CD8-positive, alpha-beta memory T cell (primary cell): ENCODE results near the gene WDR37. TPM values are rescaled to one million over a fixed set of nuclear protein-coding genes. Genes with fewer than 3 reads are reported as not detected.

ENCODE experiments used
- CTCF ChIA-PET: fragments of 350-600 bp; sonication (Branson Sonifier 250); formaldehyde crosslinking; loops from one replicate; lab custom pipeline; 2021; ENCODE audit warnings: antibody characterized with exemption; lab: Charles Lee
- POLR2A ChIA-PET: fragments of 350-600 bp; sonication (Branson Sonifier 250); formaldehyde crosslinking; loops from one replicate; lab custom pipeline; 2021; ENCODE audit warnings: antibody characterized with exemption; lab: Charles Lee
- DNase-seq, 5 donors: peaks; one replicate each; pipeline versions ENCODE4 v3.0.0 to v3.0.0-alpha.2; 2020 to 2022; ENCODE audit warnings: mixed read lengths in 1 of 5
- H3K27ac ChIP-seq: one replicate; pipeline ENCODE4 v1.7.0; 2013; ENCODE audit warnings: low read depth, mild to moderate bottlenecking, low read length, moderate library complexity
- H3K27me3 ChIP-seq: 2 replicates; pipeline ENCODE4 v1.7.0; 2013; ENCODE audit warnings: low read length, mild to moderate bottlenecking; ENCODE audit not compliant: insufficient read depth, poor library complexity, severe bottlenecking
- H3K36me3 ChIP-seq: 2 replicates; pipeline ENCODE4 v1.7.0; 2013; ENCODE audit warnings: mild to moderate bottlenecking, low read length, moderate library complexity; ENCODE audit not compliant: insufficient read depth
- H3K4me1 ChIP-seq: 2 replicates; pipeline ENCODE4 v1.7.0; 2013; ENCODE audit warnings: mild to moderate bottlenecking, low read length, moderate library complexity; ENCODE audit not compliant: insufficient read depth
- H3K4me3 ChIP-seq: 2 replicates; pipeline ENCODE4 v1.7.0; 2013; ENCODE audit warnings: mild to moderate bottlenecking, low read length
- H3K9me3 ChIP-seq: 2 replicates; pipeline ENCODE4 v1.7.0; 2013; ENCODE audit warnings: mild to moderate bottlenecking, low read length
- H3K27ac Mint-ChIP-seq, 8 donors: one replicate each; pipeline ENCODE4 v1.8.0; 2020 to 2021; ENCODE audit warnings: mixed read lengths in 8 of 8, mild to moderate bottlenecking in 6 of 8, inconsistent platforms in 3 of 8, moderate library complexity in 3 of 8
- H3K27me3 Mint-ChIP-seq, 2 donors: one replicate each; pipeline ENCODE4 v1.8.0; 2020 to 2021; ENCODE audit warnings: mixed read lengths in 2 of 2, mild to moderate bottlenecking in 1 of 2, moderate library complexity in 1 of 2
- H3K36me3 Mint-ChIP-seq, 3 donors: one replicate each; pipeline ENCODE4 v1.8.0; 2020 to 2021; ENCODE audit warnings: mixed read lengths in 3 of 3, inconsistent platforms in 1 of 3, mild to moderate bottlenecking in 1 of 3
- H3K4me1 Mint-ChIP-seq, 3 donors: one replicate each; pipeline ENCODE4 v1.8.0; 2020 to 2021; ENCODE audit warnings: mixed read lengths in 3 of 3, inconsistent platforms in 1 of 3, mild to moderate bottlenecking in 1 of 3
- H3K4me3 Mint-ChIP-seq, 7 donors: one replicate each; pipeline ENCODE4 v1.8.0; 2020 to 2021; ENCODE audit warnings: mixed read lengths in 7 of 7, mild to moderate bottlenecking in 6 of 7, moderate library complexity in 4 of 7, inconsistent platforms in 2 of 7
- H3K9me3 Mint-ChIP-seq, 5 donors: one replicate each; pipeline ENCODE4 v1.8.0; 2020 to 2022; ENCODE audit warnings: mixed read lengths in 5 of 5, mild to moderate bottlenecking in 3 of 5, moderate library complexity in 2 of 5, inconsistent platforms in 1 of 5
- polyA plus RNA-seq: library from polyadenylated mRNA; unstranded; fragments of 300-500 nt; fragmentation: Illumina TruSeq; gene quantifications from one replicate; pipeline ENCODE4 v1.2.3, GENCODE V29; 2021
- total RNA-seq, 2 experiments: library from RNA; stranded (reverse); gene quantifications; one replicate each; pipeline ENCODE4 v1.2.3, GENCODE V29; 2021

The WDR37 gene
- total and polyA plus RNA-seq, 3 experiments from 2014 or later = 14.5 to 21.7 (median 15.8) TPM

- Histone ChIP-seq H3K27me3 (no peaks in the 10 kb centered on the region), H3K9me3 (no peaks in the 10 kb centered on the region), H3K4me1 (no peaks in the 10 kb centered on the region), H3K4me3 (no peak overlapping the region), H3K36me3 (no peaks in the 10 kb centered on the region), H3K27ac (no peak overlapping the region)
- Mint-ChIP-seq H3K36me3 (no peaks in the 10 kb centered on the region), H3K4me1 (no peaks in the 10 kb centered on the region), H3K9me3 (no peaks in the 10 kb centered on the region), H3K27me3 (peaks cover 13 to 14% of the 10 kb centered on the region in 2 donors), H3K27ac (no peak overlapping the region), H3K4me3 (no peak overlapping the region)
- ChIA-PET POLR2A (no interaction called here), CTCF (no interaction called here)
- no peak for DNase-seq
Measured at GRCh38 chr10:1169981-1170866, 114.0 kb downstream of the WDR37 start.

- H3K27me3 Mint-ChIP-seq = peaks cover 11 to 13% of the 10 kb centered on the region in 2 donors
Measured at GRCh38 chr10:1170867-1171180, 114.6 kb downstream of the WDR37 start.

GRCh38 chr10:1171182-1171581, 115.0 kb downstream of the WDR37 start:
- POLR2A ChIA-PET = no interaction called here
- Histone ChIP-seq H3K27ac (no peak overlapping the region), H3K4me1 (no peaks in the 10 kb centered on the region)

More at GRCh38 chr10:1170867-1171180, 114.6 kb downstream of the WDR37 start:
- Mint-ChIP-seq H3K36me3 (no peaks in the 10 kb centered on the region), H3K4me1 (no peaks in the 10 kb centered on the region), H3K27ac (no peak overlapping the region), H3K4me3 (no peak overlapping the region), H3K9me3 (no peaks in the 10 kb centered on the region)
- Histone ChIP-seq H3K27me3 (no peaks in the 10 kb centered on the region), H3K4me3 (no peak overlapping the region), H3K36me3 (no peaks in the 10 kb centered on the region), H3K4me1 (no peaks in the 10 kb centered on the region), H3K9me3 (no peaks in the 10 kb centered on the region), H3K27ac (no peak overlapping the region)
- ChIA-PET CTCF (no interaction called here), POLR2A (no interaction called here)
- no peak for DNase-seq

GRCh38 chr10:1171586-1171985, 115.4 kb downstream of the WDR37 start:
- Mint-ChIP-seq H3K27ac (no peak overlapping the region), H3K4me1 (no peaks in the 10 kb centered on the region), H3K27me3 (peaks cover 9 to 13% of the 10 kb centered on the region in 2 donors), H3K9me3 (no peaks in the 10 kb centered on the region), H3K36me3 (no peaks in the 10 kb centered on the region), H3K4me3 (no peak overlapping the region)
- Histone ChIP-seq H3K9me3 (no peaks in the 10 kb centered on the region), H3K27me3 (no peaks in the 10 kb centered on the region), H3K4me3 (no peak overlapping the region), H3K36me3 (no peaks in the 10 kb centered on the region), H3K27ac (no peak overlapping the region), H3K4me1 (no peaks in the 10 kb centered on the region)
- DNase-seq = no peak
- ChIA-PET POLR2A (no interaction called here), CTCF (no interaction called here)

More at GRCh38 chr10:1171182-1171581, 115.0 kb downstream of the WDR37 start:
- Mint-ChIP-seq H3K4me1 (no peaks in the 10 kb centered on the region), H3K4me3 (no peak overlapping the region), H3K36me3 (no peaks in the 10 kb centered on the region), H3K9me3 (no peaks in the 10 kb centered on the region), H3K27me3 (peaks cover 9 to 13% of the 10 kb centered on the region in 2 donors), H3K27ac (no peak overlapping the region)
- CTCF ChIA-PET = no interaction called here
- no peak for DNase-seq
- no peaks in the 10 kb centered on the region for H3K36me3 ChIP-seq
- H3K9me3 ChIP-seq = no peaks in the 10 kb centered on the region
- no peak overlapping the region for H3K4me3 ChIP-seq
- no peaks in the 10 kb centered on the region for H3K27me3 ChIP-seq

- Mint-ChIP-seq H3K36me3 (no peaks in the 10 kb centered on the region), H3K4me3 (no peak overlapping the region), H3K4me1 (no peaks in the 10 kb centered on the region), H3K27me3 (peaks cover 5 to 11% of the 10 kb centered on the region in 2 donors), H3K27ac (no peak overlapping the region), H3K9me3 (no peaks in the 10 kb centered on the region)
- Histone ChIP-seq H3K27ac (no peak overlapping the region), H3K4me1 (no peaks in the 10 kb centered on the region), H3K9me3 (no peaks in the 10 kb centered on the region), H3K36me3 (no peaks in the 10 kb centered on the region), H3K27me3 (no peaks in the 10 kb centered on the region), H3K4me3 (no peak overlapping the region)
- ChIA-PET CTCF (no interaction called here), POLR2A (no interaction called here)
- no peak for DNase-seq
Measured at GRCh38 chr10:1172256-1172984, 116.2 kb downstream of the WDR37 start.

- Histone ChIP-seq H3K27me3 (no peaks in the 10 kb centered on the region), H3K4me1 (no peaks in the 10 kb centered on the region), H3K4me3 (no peak overlapping the region), H3K27ac (no peak overlapping the region), H3K36me3 (no peaks in the 10 kb centered on the region), H3K9me3 (no peaks in the 10 kb centered on the region)
- POLR2A ChIA-PET = no interaction called here
- DNase-seq = no peak
- Mint-ChIP-seq H3K4me1 (no peaks in the 10 kb centered on the region), H3K36me3 (no peaks in the 10 kb centered on the region), H3K4me3 (no peak overlapping the region), H3K9me3 (no peaks in the 10 kb centered on the region), H3K27me3 (peaks cover 1 to 5% of the 10 kb centered on the region in 2 donors), H3K27ac (no peak overlapping the region)
- CTCF ChIA-PET = no interaction called here
Measured at GRCh38 chr10:1173091-1173490, 116.9 kb downstream of the WDR37 start.

GRCh38 chr10:1174022-1174421, 117.8 kb downstream of the WDR37 start:
- Mint-ChIP-seq H3K4me3 (no peak overlapping the region), H3K4me1 (no peaks in the 10 kb centered on the region), H3K27ac (no peak overlapping the region), H3K36me3 (no peaks in the 10 kb centered on the region), H3K27me3 (peaks cover 1 to 6% of the 10 kb centered on the region in 2 donors), H3K9me3 (no peaks in the 10 kb centered on the region)
- no peak for DNase-seq
- Histone ChIP-seq H3K27ac (no peak overlapping the region), H3K36me3 (no peaks in the 10 kb centered on the region), H3K9me3 (no peaks in the 10 kb centered on the region), H3K27me3 (no peaks in the 10 kb centered on the region), H3K4me3 (no peak overlapping the region), H3K4me1 (no peaks in the 10 kb centered on the region)
- CTCF ChIA-PET = no interaction called here
- POLR2A ChIA-PET = no interaction called here

GRCh38 chr10:1175956-1176565, 119.9 kb downstream of the WDR37 start:
- no peak for DNase-seq
- no peaks in the 10 kb centered on the region for H3K9me3 Mint-ChIP-seq
- no peaks in the 10 kb centered on the region for H3K36me3 ChIP-seq
- H3K4me3 Mint-ChIP-seq = no peak overlapping the region
- H3K27me3 ChIP-seq = no peaks in the 10 kb centered on the region
- no peaks in the 10 kb centered on the region for H3K4me1 ChIP-seq
- no peaks in the 10 kb centered on the region for H3K9me3 ChIP-seq
- CTCF ChIA-PET = no interaction called here
- no peak overlapping the region for H3K27ac Mint-ChIP-seq
- POLR2A ChIA-PET = no interaction called here
- H3K4me1 Mint-ChIP-seq = no peaks in the 10 kb centered on the region
- no peaks in the 10 kb centered on the region for H3K36me3 Mint-ChIP-seq
- peaks cover 4 to 20% of the 10 kb centered on the region in 2 donors for H3K27me3 Mint-ChIP-seq
- H3K4me3 ChIP-seq = no peak overlapping the region
- no peak overlapping the region for H3K27ac ChIP-seq
